Measurements from ENCODE around the gene PVALEF. TPM values are rescaled to one million over a fixed set of nuclear protein-coding genes. Genes with fewer than 3 reads are reported as not detected.

Gene PVALEF
- total and polyA plus RNA-seq, 2 donors (not counting 3 experiments of a cell fraction or from before 2014, with no cell fraction given), result not detected

DNA sequence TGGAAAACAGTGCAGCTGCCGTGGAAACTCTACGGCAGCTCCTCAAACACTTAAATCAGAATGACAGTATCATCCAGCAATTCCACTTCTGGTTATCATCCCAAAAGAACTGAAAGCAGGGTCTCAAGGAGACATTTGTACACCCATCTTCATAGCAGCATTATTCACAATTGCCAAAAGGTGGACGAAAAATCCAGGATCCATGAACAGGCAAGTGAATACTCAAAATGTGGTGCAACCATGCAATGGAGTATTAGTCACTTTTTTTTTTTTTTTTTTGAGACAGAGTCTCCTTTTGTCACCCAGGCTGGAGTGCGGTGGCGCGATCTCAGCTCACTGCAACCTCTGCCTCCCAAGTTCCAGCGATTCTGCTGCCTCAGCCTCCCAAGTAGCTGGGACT is 11.4 kb downstream of the PVALEF start:
- Histone ChIP-seq H3K36me3 (ENCODE audit: control insufficient read depth in 2 of 2, extremely low read depth in 1 of 2, insufficient read depth in 2 of 2, low read length in 2 of 2) (no peaks in the 10 kb centered on the region), H2AFZ (ENCODE audit: low read depth, low read length) (no peak overlapping the region), H3K9me3 (replicated peaks; ENCODE audit: control insufficient read depth, insufficient read depth, low read length) (no peaks in the 10 kb centered on the region), H3K79me2 (ENCODE audit: control insufficient read depth, insufficient read depth, low read length) (no peaks in the 10 kb centered on the region), H3K4me1 (ENCODE audit: control insufficient read depth, extremely low read depth, insufficient read depth, low read length) (no peaks in the 10 kb centered on the region), H3K27me3 (ENCODE audit: control insufficient read depth in 2 of 2, insufficient read depth in 2 of 2, low read length in 2 of 2) (no peaks in the 10 kb centered on the region), H3K9me1 (replicated peaks; ENCODE audit: control insufficient read depth, extremely low read depth, insufficient read depth, low read length) (no peaks in the 10 kb centered on the region), H3K9ac (replicated peaks; ENCODE audit: extremely low read depth, insufficient read depth, low read length) (no peak overlapping the region), H3K4me3 (replicated peaks in 1 of 3; ENCODE audit: insufficient read depth in 1 of 3, low read depth in 1 of 3, low read length in 3 of 3) (no peak overlapping the region), H3K4me2 (ENCODE audit: insufficient read depth, low read length) (no peak overlapping the region), H4K20me1 (replicated peaks; ENCODE audit: control insufficient read depth, extremely low read depth, insufficient read depth, low read length) (no peaks in the 10 kb centered on the region), H3K27ac (ENCODE audit: insufficient read depth, low read depth, low read length) (no peak overlapping the region)
- BruUV-seq (replicated peaks), result no TSS peak
- ChIA-PET CTCF (no interaction called here), POLR2A (no interaction called here)
- DNase-seq (ENCODE audit: low read depth, low spot score) (no peak), FAIRE-seq (no peak)
- TF ChIP-seq, protein P1, sequence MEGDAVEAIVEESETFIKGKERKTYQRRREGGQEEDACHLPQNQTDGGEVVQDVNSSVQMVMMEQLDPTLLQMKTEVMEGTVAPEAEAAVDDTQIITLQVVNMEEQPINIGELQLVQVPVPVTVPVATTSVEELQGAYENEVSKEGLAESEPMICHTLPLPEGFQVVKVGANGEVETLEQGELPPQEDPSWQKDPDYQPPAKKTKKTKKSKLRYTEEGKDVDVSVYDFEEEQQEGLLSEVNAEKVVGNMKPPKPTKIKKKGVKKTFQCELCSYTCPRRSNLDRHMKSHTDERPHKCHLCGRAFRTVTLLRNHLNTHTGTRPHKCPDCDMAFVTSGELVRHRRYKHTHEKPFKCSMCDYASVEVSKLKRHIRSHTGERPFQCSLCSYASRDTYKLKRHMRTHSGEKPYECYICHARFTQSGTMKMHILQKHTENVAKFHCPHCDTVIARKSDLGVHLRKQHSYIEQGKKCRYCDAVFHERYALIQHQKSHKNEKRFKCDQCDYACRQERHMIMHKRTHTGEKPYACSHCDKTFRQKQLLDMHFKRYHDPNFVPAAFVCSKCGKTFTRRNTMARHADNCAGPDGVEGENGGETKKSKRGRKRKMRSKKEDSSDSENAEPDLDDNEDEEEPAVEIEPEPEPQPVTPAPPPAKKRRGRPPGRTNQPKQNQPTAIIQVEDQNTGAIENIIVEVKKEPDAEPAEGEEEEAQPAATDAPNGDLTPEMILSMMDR (IDR thresholded peaks at IDR 0.05; ENCODE audit: extremely low read depth in 1 of 2, insufficient read depth in 1 of 2, low read depth in 1 of 2, low read length in 2 of 2), result no peak
- TF ChIP-seq POLR2A (IDR thresholded peaks at IDR 0.05; ENCODE audit: low read depth, low read length), result no peak
- no peak for TF ChIP-seq POLR2AphosphoS5 (IDR thresholded peaks at IDR 0.05; ENCODE audit: insufficient read depth, low read depth, low read length)
- no peak for TF ChIP-seq JUN (IDR thresholded peaks at IDR 0.05; ENCODE audit: borderline replicate concordance, insufficient read depth, insufficient read length, low read depth)
- TF ChIP-seq FOS (IDR thresholded peaks at IDR 0.05; ENCODE audit: borderline replicate concordance, insufficient read depth, low read length), result no peak
- no peak for TF ChIP-seq MYC (IDR thresholded peaks at IDR 0.05; ENCODE audit: low read depth, low read length)
- intact Hi-C loops (cut with micrococcal nuclease) (no loop called here), dilution Hi-C loops (cut with MboI; ENCODE audit: extremely low pct_ligation_motif_present, low sequenced_read_pairs) (no loop called here)
